Left cardiac atrium (tissue), 4 donors: Measurements from ENCODE around the gene CABCOCO1. TPM values are rescaled to one million over a fixed set of nuclear protein-coding genes. Genes with fewer than 3 reads are reported as not detected.

Source experiments
- ATAC-seq, 2 donors: fragments of 200-7000 bp; cut with Tn5 transposase; one replicate each; pipeline ENCODE4 v1.9.1; 2020; ENCODE audit warnings: mild to moderate bottlenecking in 2 of 2, moderate library complexity in 2 of 2
- DNase-seq: peaks from one replicate; pipeline ENCODE4 v3.0.0-alpha.2; 2020
- intact Hi-C, 2 donors: fragments of 100-400 bp; cut with DNase I; formaldehyde crosslinking; loops; one replicate each; pipeline versions ENCODE4 v1.14.1 to v1.15.1; 2022 to 2023
- total RNA-seq, 2 donors: library from RNA; stranded (reverse); fragmentation: NEBNext Ultra II Directional; extraction: Animal tissue kit (Norgen Biotek cat#: 25700); gene quantifications; one replicate each; pipeline ENCODE4 v1.2.1, GENCODE V29; 2021
- donor health status: DM: no; HTN: yes; CAD: no.
- donor health status: DM: no; HTN: yes; CAD: no; lungs with severe emphysema.
- donor health status: DM: yes; HTN: yes; CAD: no.
- donor health status: Dilated cardiomyopathy.

Gene CABCOCO1
- total RNA-seq, 2 donors from 2014 or later, result not detected

GRCh38 chr10:61749291-61749690 is 86.6 kb downstream of the CABCOCO1 start:
- DNase-seq, result no peak
- intact Hi-C loops, result no loop called here
- no peak for ATAC-seq

GRCh38 chr10:61750943-61751471 is 88.3 kb downstream of the CABCOCO1 start:
- peak; percentile 74 to 90 for ATAC-seq
- intact Hi-C loops, result loop anchor here in 1 of 2 donors (10.0 kb wide), 1 partner anchor 84 kb away; no protein-coding TSS in a partner anchor
- DNase-seq, result peak; percentile 55

DNA sequence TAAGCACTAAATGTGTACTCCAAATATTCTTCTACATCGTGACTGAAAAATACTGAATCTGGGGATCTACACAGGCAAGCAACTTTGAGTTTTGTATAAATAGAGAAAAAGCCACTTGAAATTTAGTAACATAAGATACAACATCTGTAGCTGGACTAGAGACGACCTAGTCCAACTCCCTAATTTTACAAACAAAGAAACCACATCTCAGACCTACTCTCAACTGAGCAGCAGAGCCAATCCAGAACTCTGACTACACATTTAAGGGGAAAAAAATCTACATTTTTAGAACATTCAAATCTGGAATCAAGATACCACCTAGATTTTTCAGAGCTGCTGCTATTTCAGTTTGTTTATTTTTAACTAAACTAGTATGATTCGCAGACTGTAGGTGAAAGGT is 88.9 kb downstream of the CABCOCO1 start:
- ATAC-seq (no peak), DNase-seq (no peak)
- intact Hi-C loops, result loop anchor here in 1 of 2 donors (10.0 kb wide), 1 partner anchor 83 kb away; no protein-coding TSS in a partner anchor

- ATAC-seq (no peak), DNase-seq (no peak)
- intact Hi-C loops, result loop anchor here in 1 of 2 donors (10.0 kb wide), 1 partner anchor 82 kb away; no protein-coding TSS in a partner anchor
Measured at GRCh38 chr10:61752111-61753011, 89.6 kb downstream of the CABCOCO1 start.

GRCh38 chr10:61753453-61753852 is 90.7 kb downstream of the CABCOCO1 start:
- intact Hi-C loops, result loop anchor here in 1 of 2 donors (10.0 kb wide), 1 partner anchor 81 kb away; no protein-coding TSS in a partner anchor
- ATAC-seq, result no peak
- no peak for DNase-seq

DNA sequence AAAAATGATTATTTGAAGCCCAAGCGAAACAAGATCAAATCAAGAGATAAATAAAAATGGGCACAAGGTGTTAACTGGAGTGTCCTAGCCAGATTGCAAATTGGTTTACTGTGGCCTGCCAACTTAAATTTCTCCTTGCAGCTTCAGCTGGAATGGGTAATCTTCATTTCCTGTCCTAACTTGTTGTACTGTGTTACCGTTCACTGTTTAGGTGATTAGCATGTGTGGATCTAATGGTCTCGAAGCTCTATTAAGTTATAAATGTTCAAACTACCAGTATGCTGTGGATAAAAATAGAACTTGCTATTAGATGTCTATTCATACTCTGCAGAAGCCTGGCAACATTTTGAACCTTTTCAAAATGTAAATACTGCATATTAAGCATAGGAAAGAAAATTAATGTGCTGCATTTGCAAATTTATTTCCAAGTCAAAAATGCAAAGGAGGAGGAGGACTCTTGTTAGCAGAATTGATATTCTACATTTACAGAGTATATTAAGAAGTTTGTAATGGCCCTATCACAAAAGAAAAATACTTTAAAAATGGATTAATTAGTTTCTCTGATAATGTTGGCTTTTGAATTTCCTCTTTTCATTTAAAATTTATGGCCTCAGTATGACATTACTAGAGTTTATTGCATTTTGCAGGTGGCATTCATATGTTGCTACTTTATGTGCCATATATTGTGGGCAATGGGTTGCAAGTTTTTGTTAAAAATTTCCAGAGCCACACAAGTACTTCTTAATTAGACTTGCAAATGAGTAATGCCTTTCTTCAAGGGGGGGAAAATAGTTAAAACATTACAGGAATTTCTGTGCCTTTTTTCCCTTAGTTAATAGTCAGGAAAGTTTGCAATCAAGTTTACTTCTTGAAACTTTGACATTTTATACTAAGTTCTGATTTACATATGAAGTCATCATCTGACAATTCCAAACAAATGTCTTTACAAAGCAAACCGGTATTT is 92.1 kb downstream of the CABCOCO1 start:
- intact Hi-C loops, result loop anchor here in 1 of 2 donors (10.0 kb wide), 1 partner anchor 80 kb away; no protein-coding TSS in a partner anchor

DNA sequence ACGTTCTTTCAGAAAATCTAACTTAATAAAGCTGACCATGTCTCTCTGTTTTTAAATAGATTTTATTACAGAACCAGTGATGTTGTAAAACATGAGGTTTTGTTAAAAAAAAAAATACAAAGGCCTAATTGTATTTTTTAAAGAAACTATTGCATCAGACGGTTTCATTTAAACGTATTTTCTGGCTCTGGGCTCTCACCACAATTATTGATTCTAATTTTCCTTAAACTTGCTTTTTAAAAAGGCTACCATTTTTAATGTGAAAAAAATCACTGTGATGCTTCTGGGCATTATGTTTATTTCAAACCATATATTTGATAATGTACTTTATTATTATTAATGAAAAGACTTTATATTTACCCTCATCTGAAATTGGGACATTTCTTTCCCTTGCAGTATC is 94.3 kb downstream of the CABCOCO1 start:
- ATAC-seq (no peak), DNase-seq (no peak)
- intact Hi-C loops, result loop anchor here in 1 of 2 donors (10.0 kb wide), 1 partner anchor 78 kb away; no protein-coding TSS in a partner anchor

More for the DNA sequence above, 92.1 kb downstream of the CABCOCO1 start:
- no peak for ATAC-seq
- no peak for DNase-seq

GRCh38 chr10:61757525-61758397 is 95.0 kb downstream of the CABCOCO1 start:
- intact Hi-C loops, result loop anchor here in 1 of 2 donors (10.0 kb wide), 1 partner anchor 77 kb away; no protein-coding TSS in a partner anchor
- DNase-seq, result no peak

GRCh38 chr10:61758433-61758832 is 95.7 kb downstream of the CABCOCO1 start:
- ATAC-seq (no peak), DNase-seq (no peak)
- intact Hi-C loops, result loop anchor here in 1 of 2 donors (10.0 kb wide), 1 partner anchor 76 kb away; no protein-coding TSS in a partner anchor

More at GRCh38 chr10:61757525-61758397, 95.0 kb downstream of the CABCOCO1 start:
- no peak for ATAC-seq

- DNase-seq (no peak), ATAC-seq (no peak)
- intact Hi-C loops, result loop anchor here in 1 of 2 donors (10.0 kb wide), 1 partner anchor 75 kb away; no protein-coding TSS in a partner anchor
Measured at GRCh38 chr10:61759751-61760150, 97.0 kb downstream of the CABCOCO1 start.

DNA sequence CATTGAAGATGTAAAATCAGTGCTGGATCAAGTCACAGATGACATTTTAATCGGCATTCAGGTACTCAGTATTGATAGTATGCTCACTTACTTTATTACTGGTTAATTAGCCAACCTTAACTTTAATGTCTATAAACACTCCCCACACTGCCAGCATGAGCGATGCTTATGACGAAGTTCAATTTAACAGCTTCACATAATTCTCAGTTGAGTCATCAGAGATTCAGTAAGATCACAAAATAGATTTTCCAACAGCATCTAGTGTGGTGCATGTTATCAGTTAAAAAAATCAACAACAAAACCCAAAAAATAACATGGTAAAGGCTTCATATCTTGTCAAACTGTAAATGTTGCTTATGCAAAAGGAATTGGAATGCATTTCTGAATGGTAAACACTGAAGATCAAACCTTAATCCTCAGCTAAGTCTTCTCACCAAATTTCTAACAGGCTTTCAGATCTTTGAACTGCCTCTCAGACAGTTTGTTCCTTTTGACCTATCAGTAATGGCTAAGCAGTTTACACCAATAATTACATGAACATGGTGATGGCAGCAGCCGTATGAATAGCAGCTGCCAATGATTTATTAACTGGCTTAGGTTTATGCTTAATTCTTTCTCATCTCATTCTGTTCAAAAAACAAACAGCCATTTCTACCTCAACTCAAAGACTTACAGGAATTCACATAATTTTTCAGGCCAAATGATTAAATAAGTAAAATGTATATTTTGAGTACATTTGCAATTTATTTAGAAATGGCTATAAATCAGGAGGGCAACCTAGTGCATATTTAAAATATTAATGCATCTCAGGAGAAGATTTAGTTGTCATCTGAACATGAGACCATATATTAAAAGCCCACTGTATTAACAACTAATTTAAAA is 98.5 kb downstream of the CABCOCO1 start:
- ATAC-seq (no peak), DNase-seq (no peak)
- intact Hi-C loops, result no loop called here

DNA sequence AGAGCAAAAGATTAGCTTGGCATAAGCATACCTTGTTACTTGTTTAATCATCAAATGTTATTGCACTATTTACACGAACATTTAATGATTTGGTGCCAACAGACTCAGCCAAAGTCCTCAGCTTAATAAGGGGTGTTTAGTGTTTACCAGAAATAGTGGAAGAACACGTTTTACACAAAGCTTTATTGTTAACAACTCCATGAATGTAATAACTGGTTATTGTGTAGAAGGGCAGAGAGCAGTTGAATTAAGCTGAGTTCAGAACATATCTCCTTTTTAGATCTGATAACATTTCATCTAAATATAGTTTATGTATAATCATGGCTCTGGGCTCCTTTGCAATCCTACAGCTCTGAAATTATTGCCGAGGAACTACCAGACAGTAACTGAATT is 99.1 kb downstream of the CABCOCO1 start:
- no peak for ATAC-seq
- no peak for DNase-seq
- intact Hi-C loops, result no loop called here

GRCh38 chr10:61763778-61764177 is 101.0 kb downstream of the CABCOCO1 start:
- intact Hi-C loops, result no loop called here
- ATAC-seq (no peak), DNase-seq (no peak)

GRCh38 chr10:61764486-61764885 is 101.8 kb downstream of the CABCOCO1 start:
- no peak for DNase-seq
- intact Hi-C loops, result no loop called here
- no peak for ATAC-seq

DNA sequence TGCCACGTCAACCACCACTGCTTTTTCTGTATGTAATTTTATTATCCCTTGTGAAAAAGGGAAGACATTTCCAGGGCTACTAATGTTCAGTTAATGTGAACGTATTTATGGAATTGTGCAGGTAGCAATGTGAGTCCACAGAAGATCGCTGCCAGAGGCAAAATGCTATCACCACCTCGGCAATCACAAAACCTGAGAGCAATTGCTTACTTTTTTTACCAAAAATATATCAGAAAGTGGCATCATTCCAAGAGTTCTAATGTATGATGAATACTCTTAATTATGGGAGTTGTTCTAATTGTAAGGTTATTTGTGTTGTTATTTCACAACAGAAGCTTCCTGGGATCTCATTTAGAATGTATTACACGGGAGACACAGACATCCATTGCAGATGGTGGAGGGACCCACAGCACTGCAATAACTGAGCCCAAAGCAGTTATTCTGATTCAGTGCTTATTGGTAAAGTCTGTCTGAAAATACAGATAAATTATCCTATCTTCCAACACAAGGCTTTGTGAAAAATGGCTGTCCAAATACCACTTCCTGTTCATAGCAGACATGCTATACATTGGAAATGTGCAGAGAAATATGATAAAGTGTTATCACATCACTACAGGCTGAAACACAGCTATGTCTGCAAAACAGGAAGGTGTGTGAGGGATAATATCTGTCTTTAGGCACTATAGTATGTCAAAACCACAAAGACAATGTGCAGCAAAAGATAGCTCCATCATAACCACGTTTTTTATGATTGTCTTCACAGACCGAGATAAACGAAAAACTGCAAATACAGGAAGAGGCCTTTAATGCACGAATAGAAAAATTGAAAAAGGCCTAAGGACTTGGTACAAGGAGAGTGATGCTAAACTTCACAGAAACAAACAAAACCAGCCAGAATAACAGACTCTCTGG is 102.7 kb downstream of the CABCOCO1 start:
- ATAC-seq, result no peak
- intact Hi-C loops, result no loop called here
- DNase-seq, result no peak

DNA sequence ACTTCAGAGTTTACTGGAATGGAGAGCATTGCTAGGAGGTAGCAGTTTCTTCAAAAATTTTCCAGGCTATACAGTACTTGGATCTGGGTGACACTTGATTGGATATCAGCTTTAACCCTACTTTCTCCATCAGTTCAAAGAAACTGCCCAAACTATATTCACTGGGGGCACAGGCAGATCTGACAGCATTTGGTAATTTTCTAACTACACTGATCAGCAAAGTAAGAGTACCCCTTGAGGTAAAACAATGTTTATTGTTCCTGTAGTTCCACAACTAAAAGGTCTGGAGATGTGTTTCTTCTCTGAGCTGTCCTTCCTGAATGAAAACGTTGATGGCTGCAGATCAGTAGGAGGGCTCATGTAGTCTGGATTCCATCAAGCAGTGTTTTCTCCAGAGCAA is 104.2 kb downstream of the CABCOCO1 start:
- DNase-seq, result no peak
- intact Hi-C loops, result no loop called here

More for the DNA sequence above, 104.2 kb downstream of the CABCOCO1 start:
- ATAC-seq, result no peak
